H54 (cell line): ENCODE measurements around the gene EIF4B.

ENCODE experiments used
- DNase-seq: peaks from one replicate; pipeline ENCODE4 v3.0.0; 2011; ENCODE audit warnings: low spot score, mixed read lengths; ENCODE audit not compliant: insufficient read length
- FAIRE-seq: peaks from 3 replicates; lab custom pipeline; 2011; peaks lifted over from hg19 to GRCh38; lab: Jason Lieb, UNC
- POLR2A ChIP-seq: IDR thresholded peaks from 2 replicates; pipeline ENCODE4 v1.6.1; 2011; ENCODE audit warnings: low read depth, mild to moderate bottlenecking, low read length

Gene EIF4B

GRCh38 chr12:53054112-53054878 lies 48.0 kb downstream of the EIF4B start:
- DNase-seq, result no peak
- TF ChIP-seq POLR2A, result no peak
- no peak for FAIRE-seq

GRCh38 chr12:53055471-53056266 lies 49.4 kb downstream of the EIF4B start:
- no peak for FAIRE-seq

GRCh38 chr12:53056296-53056695 lies 50.0 kb downstream of the EIF4B start:
- FAIRE-seq (no peak), DNase-seq (no peak)
- no peak for TF ChIP-seq POLR2A

More at GRCh38 chr12:53055471-53056266, 49.4 kb downstream of the EIF4B start:
- no peak for TF ChIP-seq POLR2A
- no peak for DNase-seq

- DNase-seq, result no peak
- no peak for FAIRE-seq
- TF ChIP-seq POLR2A, result no peak
These were observed 50.6 kb downstream of the EIF4B start for GRCh38 chr12:53056901-53057300.

- DNase-seq (no peak), FAIRE-seq (no peak)
- TF ChIP-seq POLR2A, result no peak
These were observed 51.7 kb downstream of the EIF4B start for GRCh38 chr12:53057816-53058500.

- TF ChIP-seq POLR2A, result no peak
- no peak for DNase-seq
- no peak for FAIRE-seq
These were observed 52.6 kb downstream of the EIF4B start for GRCh38 chr12:53058674-53059433.

- FAIRE-seq (no peak), DNase-seq (no peak)
- no peak for TF ChIP-seq POLR2A
These were observed 53.3 kb downstream of the EIF4B start for GRCh38 chr12:53059434-53060063.

- DNase-seq, result no peak
- TF ChIP-seq POLR2A, result no peak
- FAIRE-seq, result no peak
These were observed 53.9 kb downstream of the EIF4B start for GRCh38 chr12:53060064-53060720.

GRCh38 chr12:53060721-53061276 lies 54.5 kb downstream of the EIF4B start:
- DNase-seq (no peak), FAIRE-seq (no peak)
- TF ChIP-seq POLR2A, result no peak

- DNase-seq, result no peak
- TF ChIP-seq POLR2A, result no peak
- no peak for FAIRE-seq
These were observed 55.3 kb downstream of the EIF4B start for GRCh38 chr12:53061404-53062010.

- no peak for DNase-seq
- no peak for FAIRE-seq
- no peak for TF ChIP-seq POLR2A
These were observed 56.0 kb downstream of the EIF4B start for GRCh38 chr12:53062011-53062961.
